Thyroid gland (tissue), 4 donors: ENCODE data around the gene P4HA1.

Experiments
- CTCF ChIP-seq, 6 experiments: fragments of 200-600 bp in 3 of 6; fragments of 450-650 bp in 3 of 6; sonication (generic) in 3 of 6; IDR thresholded peaks; one replicate each; pipeline ENCODE4 v1.5.1; 2016 to 2019; ENCODE audit warnings: antibody characterized with exemption in 6 of 6, mild to moderate bottlenecking in 2 of 6, inconsistent platforms in 1 of 6, moderate library complexity in 1 of 6
- POLR2A ChIP-seq, 2 donors: fragments of 450-650 bp; IDR thresholded peaks; one replicate each; pipeline ENCODE4 v1.6.1; 2017; ENCODE audit warnings: antibody characterized with exemption in 2 of 2, mild to moderate bottlenecking in 2 of 2, moderate library complexity in 1 of 2

GRCh38 chr10:73015779-73016178, 80.9 kb downstream of the P4HA1 start:
- TF ChIP-seq POLR2A (IDR thresholded peaks at IDR 0.05), result no peak
- no peak for TF ChIP-seq CTCF (IDR thresholded peaks at IDR 0.05)
